ENCODE results near the gene CREB5. TPM values are rescaled to one million over a fixed set of nuclear protein-coding genes. Genes with fewer than 3 reads are reported as not detected.

CREB5 gene
- total and polyA plus RNA-seq, 7 donors = 0.80 to 42.1 (median 4.6) TPM

GRCh38 chr7:28571405-28571804 lies 159.1 kb downstream of the CREB5 start:
- 89 to 98% methylated on average over 4 of the region's 4 CpGs for WGBS, 2 donors
- Histone ChIP-seq H3K27me3 (no peaks in the 10 kb centered on the region), H3K27ac (no peak overlapping the region), H3K9me3 (no peaks in the 10 kb centered on the region), H3K36me3 (no peaks in the 10 kb centered on the region), H3K4me3 (no peak overlapping the region), H3K4me1 (peaks cover 0 to 3% (median 0%) of the 10 kb centered on the region in 4 donors)
- intact Hi-C loops (cut with DNase I) = no loop called here
- TF ChIP-seq POLR2AphosphoS5 (IDR thresholded peaks at IDR 0.05) (no peak), EP300 (IDR thresholded peaks at IDR 0.05) (no peak), POLR2A (IDR thresholded peaks at IDR 0.05) (no peak), CTCF (IDR thresholded peaks at IDR 0.05) (no peak)
- no peak for DNase-seq

GRCh38 chr7:28572321-28573058 lies 160.2 kb downstream of the CREB5 start:
- intact Hi-C loops (cut with DNase I) = no loop called here
- WGBS, 2 donors = 18 to 55% methylated on average over 5 of the region's 5 CpGs

DNA sequence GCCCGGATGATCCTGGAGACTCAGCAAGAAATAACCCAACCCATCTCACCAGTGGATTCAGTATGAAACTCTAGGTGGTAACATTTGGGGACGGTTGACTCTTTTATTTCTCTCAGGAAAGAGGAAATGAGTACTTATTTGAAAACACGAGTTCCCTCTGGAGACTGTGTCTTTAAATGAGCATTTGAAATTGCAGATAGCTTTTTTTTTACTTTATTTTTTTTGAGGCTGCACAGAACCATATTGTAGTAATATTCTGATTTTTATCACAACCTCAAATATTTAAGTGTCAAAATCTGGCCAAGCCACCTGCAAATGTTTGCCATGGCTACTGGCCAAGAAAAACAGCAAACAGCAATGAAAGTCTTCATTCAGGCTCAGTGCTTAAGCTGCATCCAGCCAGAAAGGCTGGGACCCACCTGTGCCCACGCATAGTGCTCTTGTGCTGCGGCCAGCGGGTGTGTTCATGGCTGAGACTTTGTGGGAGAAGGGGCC lies 160.8 kb downstream of the CREB5 start:
- WGBS, 2 donors = 12 to 30% methylated on average over 6 of the region's 6 CpGs
- intact Hi-C loops (cut with DNase I) = no loop called here
- Histone ChIP-seq H3K27ac (no peak overlapping the region), H3K36me3 (no peaks in the 10 kb centered on the region), H3K4me3 (no peak overlapping the region), H3K4me1 (peaks cover 0 to 3% (median 0%) of the 10 kb centered on the region in 4 donors), H3K9me3 (no peaks in the 10 kb centered on the region), H3K27me3 (no peaks in the 10 kb centered on the region)
- no peak for DNase-seq
- TF ChIP-seq POLR2AphosphoS5 (IDR thresholded peaks at IDR 0.05) (no peak), CTCF (IDR thresholded peaks at IDR 0.05) (no peak), EP300 (IDR thresholded peaks at IDR 0.05) (no peak), POLR2A (IDR thresholded peaks at IDR 0.05) (no peak)

More at GRCh38 chr7:28572321-28573058, 160.2 kb downstream of the CREB5 start:
- DNase-seq = no peak
- H3K4me3 ChIP-seq = no peak overlapping the region
- no peaks in the 10 kb centered on the region for H3K27me3 ChIP-seq
- H3K27ac ChIP-seq = no peak overlapping the region
- H3K36me3 ChIP-seq = no peaks in the 10 kb centered on the region
- TF ChIP-seq EP300 (IDR thresholded peaks at IDR 0.05) = no peak
- no peak for TF ChIP-seq POLR2AphosphoS5 (IDR thresholded peaks at IDR 0.05)
- no peak for TF ChIP-seq CTCF (IDR thresholded peaks at IDR 0.05)
- no peak for TF ChIP-seq POLR2A (IDR thresholded peaks at IDR 0.05)
- H3K9me3 ChIP-seq = no peaks in the 10 kb centered on the region
- peaks cover 0 to 3% (median 0%) of the 10 kb centered on the region in 4 donors for H3K4me1 ChIP-seq

DNA sequence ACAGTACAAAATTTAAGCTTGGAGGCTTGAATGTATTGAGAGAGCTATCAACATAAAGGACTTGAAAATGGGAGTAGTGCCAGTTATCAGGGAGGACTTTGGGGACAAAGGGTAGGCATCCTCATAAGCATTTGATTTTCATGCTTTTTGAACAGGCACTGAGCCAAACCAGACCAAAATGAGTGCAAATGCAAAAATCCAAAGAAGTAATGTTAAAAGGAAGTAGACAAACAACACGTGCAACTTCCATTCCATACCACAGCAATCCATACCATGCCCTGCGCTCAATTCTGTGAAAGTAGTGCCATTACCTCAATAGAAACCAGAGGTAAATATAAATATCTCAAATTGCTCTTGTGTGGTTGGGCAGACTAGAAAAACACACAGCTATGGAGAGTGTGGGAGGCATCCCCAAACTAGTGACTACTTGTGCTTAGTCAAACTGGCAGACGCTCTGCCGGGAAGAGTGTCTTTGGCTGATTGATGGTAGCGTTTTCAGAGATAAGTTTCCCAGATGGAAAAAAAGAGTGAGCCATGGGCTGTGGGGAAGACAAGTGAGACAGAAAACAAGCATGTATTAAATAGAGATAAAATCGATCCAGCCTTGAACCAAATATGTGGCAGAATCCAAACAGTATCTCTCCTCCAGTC lies 161.5 kb downstream of the CREB5 start:
- Histone ChIP-seq H3K27ac (no peak overlapping the region), H3K4me1 (peaks cover 0 to 3% (median 0%) of the 10 kb centered on the region in 4 donors), H3K27me3 (no peaks in the 10 kb centered on the region), H3K36me3 (no peaks in the 10 kb centered on the region), H3K9me3 (no peaks in the 10 kb centered on the region), H3K4me3 (no peak overlapping the region)
- WGBS, 2 donors = 38 to 67% methylated on average over 6 of the region's 6 CpGs
- intact Hi-C loops (cut with DNase I) = no loop called here
- no peak for TF ChIP-seq CTCF (IDR thresholded peaks at IDR 0.05)
- DNase-seq = no peak
